Astrocyte of the spinal cord (primary cell): ENCODE data around the gene UPB1.
A peak's percentile ranks its signal among the peaks of the same experiment; 100 is the strongest.

ENCODE experiments used
- DNase-seq: peaks from one replicate; pipeline ENCODE4 v3.0.0; 2011; ENCODE audit warnings: low read depth, low spot score
- H3K4me3 ChIP-seq: 2 replicates; pipeline ENCODE4 v1.5.1; 2011; ENCODE audit warnings: low read depth, mild to moderate bottlenecking, low read length, moderate library complexity
- CTCF ChIP-seq: IDR thresholded peaks from 2 replicates; pipeline ENCODE4 v1.5.1; 2012; ENCODE audit warnings: low read depth, mild to moderate bottlenecking, low read length, inconsistent platforms
- in situ Hi-C: cut with HindIII; loops from 2 replicates; pipeline ENCODE4 v1.10.0; 2017; ENCODE audit warnings: low sequenced_read_pairs

Gene UPB1

GRCh38 chr22:24518771-24519485, 23.8 kb downstream of the UPB1 start:
- DNase-seq, result no peak
- TF ChIP-seq CTCF, result no peak
- in situ Hi-C loops, result no loop called here
- H3K4me3 ChIP-seq, result no peak overlapping the region

DNA sequence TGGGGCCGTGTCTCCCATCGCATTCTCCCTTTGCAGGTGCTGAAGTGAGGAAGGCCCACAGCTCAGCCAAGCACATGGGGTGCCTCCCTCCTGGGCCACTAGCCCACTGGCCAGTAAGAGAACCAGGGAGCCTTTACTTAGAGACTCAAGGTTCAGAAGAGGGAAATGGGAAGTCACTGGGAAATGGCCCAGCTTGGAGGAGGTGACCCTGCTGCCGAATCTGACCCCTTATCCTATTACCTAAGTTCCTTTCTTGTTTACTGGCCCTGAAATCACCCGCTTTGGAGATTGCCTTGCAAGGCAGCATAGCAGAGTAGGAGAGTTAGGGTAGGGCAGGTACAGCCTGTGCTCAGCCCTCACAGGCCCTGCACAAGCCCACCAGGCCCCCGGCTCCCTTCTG, 24.4 kb downstream of the UPB1 start:
- no peak overlapping the region for H3K4me3 ChIP-seq
- in situ Hi-C loops, result no loop called here
- no peak for DNase-seq
- TF ChIP-seq CTCF, result no peak

DNA sequence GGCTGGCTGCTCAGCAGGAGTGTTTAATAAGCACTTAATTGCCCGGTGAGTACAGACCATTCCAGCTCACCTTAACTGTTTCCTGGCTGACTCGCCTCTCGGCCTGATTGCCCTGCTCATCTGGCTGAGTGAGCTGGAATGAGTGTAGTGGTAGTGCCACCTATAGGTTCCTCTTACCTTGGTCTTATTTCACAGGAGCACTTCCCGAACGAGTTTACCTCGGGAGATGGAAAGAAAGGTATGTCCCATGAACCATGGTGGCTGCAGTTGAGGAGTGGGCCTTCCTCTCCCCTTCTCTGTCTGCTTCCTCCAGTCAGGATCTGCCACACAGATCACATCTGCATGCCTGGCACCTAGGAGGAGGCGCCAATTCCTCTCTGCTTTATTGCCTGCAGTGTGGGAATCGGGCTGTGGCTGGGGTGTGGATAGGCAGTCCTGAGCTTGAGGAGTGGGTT, 26.7 kb downstream of the UPB1 start:
- TF ChIP-seq CTCF, result peak; percentile 57
- DNase-seq, result peak; percentile 64
- H3K4me3 ChIP-seq, result no peak overlapping the region
- in situ Hi-C loops, result no loop called here

DNA sequence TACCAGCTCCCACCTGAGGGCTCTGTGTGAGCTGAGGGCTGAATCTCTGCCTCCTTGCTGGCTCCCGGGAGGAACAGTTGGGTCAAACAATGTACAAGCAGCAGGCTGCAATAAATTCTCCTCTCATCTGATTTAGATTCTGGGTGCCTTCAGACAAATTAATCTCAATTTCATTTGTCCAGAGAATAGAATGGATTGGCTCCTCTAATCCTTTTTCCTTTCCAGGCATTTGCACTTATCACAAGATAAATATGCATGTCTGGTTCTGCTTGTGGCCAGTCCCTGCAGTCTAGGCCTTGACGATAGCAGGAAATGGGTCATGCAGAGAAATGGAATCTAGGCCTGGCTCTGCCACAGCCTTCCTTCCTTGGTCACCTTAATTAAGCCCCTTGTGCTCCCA, 28.7 kb downstream of the UPB1 start:
- H3K4me3 ChIP-seq, result no peak overlapping the region
- DNase-seq, result peak; percentile 26
- no peak for TF ChIP-seq CTCF
- in situ Hi-C loops, result no loop called here

- peak; percentile 93 for TF ChIP-seq CTCF
- no peak overlapping the region for H3K4me3 ChIP-seq
- in situ Hi-C loops, result no loop called here
- peak; percentile 38 for DNase-seq
Observed at GRCh38 chr22:24525416-24526037, 30.4 kb downstream of the UPB1 start.

GRCh38 chr22:24526191-24526590, 31.1 kb downstream of the UPB1 start:
- DNase-seq, result no peak
- H3K4me3 ChIP-seq, result no peak overlapping the region
- no peak for TF ChIP-seq CTCF
- in situ Hi-C loops, result no loop called here
